Endothelial cell of hepatic sinusoid (primary cell): Measurements from ENCODE around the gene FRG1.
"Not testable (repeated sequence)": the region's sequence is repeated elsewhere in the genome, so short reads cannot be mapped to it uniquely, and the experiment has no call there.

Source experiments
- in situ Hi-C: cut with HindIII; loops from 2 replicates; pipeline ENCODE4 v1.10.0; 2017; ENCODE audit warnings: low sequenced_read_pairs

Gene FRG1

GRCh38 chr4:189940178-189941004, at the start of gene FRG1:
Gene FRG1, plus strand, starts transcription at chr4:189940872. Its CDS starts 138 bp downstream, at chr4:189941010.
- in situ Hi-C loops, result no loop called here

- in situ Hi-C loops, result no loop called here
Measured at GRCh38 chr4:189897667-189898066, 43.0 kb upstream of the FRG1 start.

DNA sequence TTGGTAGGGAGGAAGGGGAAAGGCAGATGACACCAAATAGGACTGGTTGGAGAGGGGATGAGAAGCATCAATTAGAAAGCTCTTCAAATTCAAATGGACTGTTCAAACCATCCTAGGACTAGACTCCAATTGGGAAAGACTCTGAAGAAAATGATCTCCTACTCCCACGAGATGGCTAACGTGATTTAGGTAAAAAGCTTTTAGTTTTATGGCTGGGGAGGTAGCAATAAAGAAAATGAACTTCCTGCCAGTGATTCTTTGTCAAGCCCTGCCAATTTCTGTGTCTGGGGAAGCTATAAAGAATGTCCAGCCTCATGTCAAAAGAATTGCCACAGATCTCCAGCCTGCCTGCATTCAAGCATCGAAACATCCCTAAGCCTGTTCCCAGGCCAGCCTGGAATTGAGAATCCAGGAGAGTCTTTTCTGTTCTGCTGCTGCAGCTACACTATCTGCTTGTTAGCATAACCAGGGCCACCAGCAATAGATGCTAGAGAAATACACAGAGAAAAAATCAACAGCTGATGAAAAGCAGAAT, 41.1 kb upstream of the FRG1 start:
- in situ Hi-C loops, result not testable (repeated sequence)

- in situ Hi-C loops, result not testable (repeated sequence)
Measured at GRCh38 chr4:189904420-189905027, 36.1 kb upstream of the FRG1 start.

DNA sequence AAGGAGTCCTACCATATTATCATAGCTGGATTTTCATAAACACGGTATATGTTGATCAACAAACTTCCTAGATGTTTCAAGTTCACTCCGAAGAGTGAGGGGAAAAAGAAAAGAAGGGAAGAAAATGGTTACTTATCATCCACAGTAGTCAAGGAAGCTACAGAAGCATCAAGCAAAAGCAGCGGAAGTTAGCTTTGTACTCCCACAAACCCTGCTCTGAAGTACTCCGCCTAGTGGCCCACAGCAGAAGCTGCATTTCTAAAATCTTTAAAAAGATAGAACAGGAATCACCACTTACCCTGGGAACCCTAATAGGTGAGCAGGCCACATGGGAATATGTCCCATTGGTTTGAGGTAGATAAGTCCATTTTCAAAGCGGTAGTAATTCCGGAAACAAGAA, 28.5 kb upstream of the FRG1 start:
- in situ Hi-C loops, result no loop called here

DNA sequence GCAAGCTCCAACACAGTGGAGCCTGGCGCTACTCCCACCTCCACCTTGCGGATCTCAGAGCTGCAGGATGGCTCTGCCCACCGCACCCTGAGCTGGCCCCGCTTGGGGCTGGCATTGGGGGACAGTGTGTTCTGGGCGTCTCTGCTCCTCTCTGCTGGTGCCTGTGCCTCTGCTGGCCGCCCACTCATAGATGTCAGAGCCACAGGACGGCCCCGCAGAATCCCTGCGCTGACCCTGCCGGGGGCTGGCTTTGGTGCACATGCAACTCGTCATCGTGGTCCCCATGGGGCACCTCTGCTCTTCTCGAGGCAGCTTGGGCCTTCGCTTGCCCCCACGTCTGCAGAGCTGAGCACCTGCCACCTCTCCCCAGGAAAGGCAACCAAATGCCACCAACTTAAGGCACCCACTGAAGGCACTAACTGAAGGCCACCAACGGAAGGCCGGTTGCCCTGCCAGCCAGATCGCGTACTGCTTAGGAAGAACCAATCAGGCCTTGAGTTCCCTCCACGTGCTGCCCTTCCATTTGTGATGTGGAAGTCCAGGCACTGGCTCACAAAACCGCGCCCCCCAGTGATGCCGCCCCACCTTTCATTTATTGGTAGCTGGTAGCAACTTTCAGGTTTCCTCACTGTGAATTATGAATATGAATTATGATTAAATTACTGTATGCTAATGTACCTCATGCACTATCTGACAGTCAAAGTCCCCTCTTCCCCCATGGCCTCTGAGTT, 23.3 kb upstream of the FRG1 start:
- in situ Hi-C loops, result no loop called here

DNA sequence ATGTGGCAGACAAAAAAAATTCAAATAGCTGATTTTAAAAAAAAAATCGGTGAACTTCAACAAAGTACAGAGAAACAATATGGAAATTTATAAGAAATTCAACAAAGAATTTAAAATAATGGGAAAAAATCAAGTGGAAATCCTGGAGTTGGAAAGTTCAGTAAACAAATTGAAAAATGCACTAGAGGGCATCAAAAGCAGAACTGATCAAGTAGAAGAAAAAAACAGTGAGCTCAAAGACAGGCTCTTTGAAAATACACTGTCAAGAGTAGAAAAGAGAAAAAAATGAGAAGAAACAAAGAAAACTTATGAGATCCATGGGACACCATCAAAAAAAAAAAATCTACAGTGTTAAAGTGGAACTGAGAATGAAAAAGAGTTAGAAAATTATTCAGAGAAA, 19.6 kb upstream of the FRG1 start:
- in situ Hi-C loops, result no loop called here

- in situ Hi-C loops, result not testable (repeated sequence)
Measured at GRCh38 chr4:189926742-189927141, 13.9 kb upstream of the FRG1 start.

- in situ Hi-C loops, result no loop called here
Measured at GRCh38 chr4:189941005-189941450, 356 bp downstream of the FRG1 start.

- in situ Hi-C loops, result not testable (repeated sequence)
Measured at GRCh38 chr4:189942412-189942811, 1.7 kb downstream of the FRG1 start.

GRCh38 chr4:189944077-189944476, 3.4 kb downstream of the FRG1 start:
- in situ Hi-C loops, result not testable (repeated sequence)

- in situ Hi-C loops, result not testable (repeated sequence)
Measured at GRCh38 chr4:189946906-189947305, 6.2 kb downstream of the FRG1 start.

DNA sequence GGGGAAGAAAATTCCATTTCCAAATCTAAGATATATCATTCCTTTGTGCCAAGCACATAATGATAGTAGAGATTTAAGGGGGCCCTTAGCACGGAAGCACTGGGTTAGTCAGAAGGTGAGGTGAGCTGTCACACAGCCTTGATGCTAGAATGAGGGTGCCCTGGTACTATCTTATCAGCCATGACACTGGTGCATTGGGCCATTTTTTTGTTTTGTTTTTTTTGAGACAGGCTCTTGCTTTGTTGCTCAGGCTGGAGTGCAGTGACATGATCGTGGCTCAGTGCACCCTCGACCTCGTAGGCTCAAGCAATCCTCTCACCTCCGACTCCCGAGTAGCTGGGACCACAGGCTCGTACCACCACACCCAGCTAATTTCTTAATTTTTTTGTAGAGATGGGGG, 7.8 kb downstream of the FRG1 start:
- in situ Hi-C loops, result not testable (repeated sequence)

DNA sequence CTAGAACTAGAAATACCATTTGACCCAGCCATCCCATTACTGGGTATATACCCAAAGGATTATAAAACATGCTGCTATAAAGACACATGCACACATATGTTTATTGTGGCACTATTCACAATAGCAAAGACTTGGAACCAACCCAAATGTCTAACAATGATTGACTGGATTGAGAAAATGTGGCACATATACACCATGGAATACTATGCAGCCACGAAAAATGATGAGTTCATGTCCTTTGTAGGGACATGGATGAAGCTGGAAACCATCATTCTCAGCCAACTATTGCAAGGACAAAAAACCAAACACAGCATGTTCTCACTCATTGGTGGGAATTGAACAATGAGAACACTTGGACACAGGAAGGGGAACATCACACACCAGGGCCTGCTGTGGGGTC, 28.6 kb downstream of the FRG1 start:
- in situ Hi-C loops, result not testable (repeated sequence)

DNA sequence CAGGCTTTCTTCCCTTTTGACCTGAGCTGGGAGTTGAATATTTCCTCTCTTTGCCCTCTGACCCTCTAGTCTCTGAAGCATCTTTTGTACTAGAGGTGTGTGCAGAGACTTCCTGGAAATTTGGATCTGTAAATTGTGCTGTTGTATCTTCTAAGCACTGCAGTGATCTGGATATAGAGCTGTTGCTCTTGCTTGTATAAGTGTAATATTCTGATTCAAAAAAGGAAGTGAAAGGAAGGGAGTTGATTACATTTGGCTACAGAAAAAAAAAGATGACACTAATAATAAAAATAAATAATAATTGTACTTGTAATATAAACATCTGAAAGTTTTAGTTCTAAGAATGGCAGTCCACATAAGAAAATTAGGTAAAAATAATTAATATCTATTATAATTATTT, 33.0 kb downstream of the FRG1 start:
- in situ Hi-C loops, result no loop called here

GRCh38 chr4:189974056-189974455, 33.4 kb downstream of the FRG1 start:
- in situ Hi-C loops, result no loop called here

GRCh38 chr4:189979196-189980047, 38.8 kb downstream of the FRG1 start:
- in situ Hi-C loops, result no loop called here

- in situ Hi-C loops, result not testable (repeated sequence)
Measured at GRCh38 chr4:189980292-189980691, 39.6 kb downstream of the FRG1 start.

DNA sequence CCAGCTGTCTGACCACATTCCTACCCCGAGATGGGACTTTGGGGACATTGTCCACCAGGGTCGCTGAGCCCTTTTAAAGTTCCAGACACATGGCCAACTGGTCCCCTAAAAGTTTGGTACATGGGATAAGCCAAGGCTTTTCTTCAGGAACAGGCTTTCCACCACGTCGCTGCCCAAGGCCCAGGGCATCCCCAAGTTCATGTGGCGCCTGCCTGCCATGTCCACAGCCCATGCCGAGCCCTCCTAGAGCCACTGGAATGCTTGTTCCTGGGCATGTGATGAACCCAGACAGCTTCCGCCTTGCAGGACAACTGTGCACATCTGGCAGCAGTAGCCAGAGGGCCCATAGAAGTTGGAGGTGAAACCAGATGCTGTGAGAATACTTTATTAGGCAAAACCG, 41.3 kb downstream of the FRG1 start:
- in situ Hi-C loops, result no loop called here

DNA sequence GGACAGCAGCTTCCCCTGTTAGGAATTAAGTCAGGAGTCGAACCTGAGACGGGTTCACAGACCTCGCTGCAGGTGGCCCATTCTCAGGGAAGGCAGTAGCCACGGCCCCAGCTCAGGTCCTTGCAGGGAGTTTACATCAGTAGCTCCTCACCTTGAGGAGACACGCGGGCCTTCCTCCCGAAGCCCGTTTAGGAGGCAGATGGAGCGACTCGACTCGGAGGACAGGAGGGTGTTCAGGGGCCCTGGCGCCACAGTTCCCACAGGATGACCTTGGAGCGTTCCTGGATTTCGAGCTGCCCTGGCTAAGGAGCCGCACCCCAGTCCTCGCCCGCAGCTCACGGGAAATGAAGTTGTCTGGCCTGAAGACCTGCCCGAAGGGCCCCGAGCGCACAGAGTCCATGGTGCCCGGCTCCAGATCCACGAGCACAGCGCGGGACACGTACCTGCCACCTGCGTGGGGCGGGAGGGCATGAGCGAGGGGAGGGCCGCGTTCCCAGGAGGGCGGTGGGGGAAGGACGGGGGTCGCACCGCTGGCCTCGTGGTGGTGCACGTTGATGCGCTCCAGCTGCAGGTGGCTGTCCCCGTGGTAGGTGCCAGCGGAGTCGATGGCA, 43.3 kb downstream of the FRG1 start:
- in situ Hi-C loops, result not testable (repeated sequence)
